Measurements from ENCODE around the gene ATXN2L.
A peak's percentile ranks its signal among the peaks of the same experiment; 100 is the strongest.
"Not testable (repeated sequence)": the region's sequence is repeated elsewhere in the genome, so short reads cannot be mapped to it uniquely, and the experiment has no call there.

The ATXN2L gene
- total RNA-seq, result 254 reads per million, percentile 94 among the genes with 10 or more reads in this experiment

GRCh38 chr16:28822520-28823290, at the start of gene ATXN2L:
TSS of gene ATXN2L (plus strand) at chr16:28822999. CDS start at chr16:28823260, 261 bp downstream.
- DNase-seq, result peak; percentile 89

GRCh38 chr16:28781697-28782096, 41.1 kb upstream of the ATXN2L start:
- DNase-seq, result not testable (repeated sequence)

GRCh38 chr16:28782357-28782756, 40.4 kb upstream of the ATXN2L start:
- DNase-seq, result not testable (repeated sequence)

- DNase-seq, result peak; percentile 72
Observed at GRCh38 chr16:28802235-28803019, 20.4 kb upstream of the ATXN2L start.

GRCh38 chr16:28807445-28808120, 15.2 kb upstream of the ATXN2L start:
- not testable (repeated sequence) for DNase-seq

GRCh38 chr16:28820016-28820415, 2.8 kb upstream of the ATXN2L start:
- no peak for DNase-seq

GRCh38 chr16:28820546-28820945, 2.3 kb upstream of the ATXN2L start:
- DNase-seq, result not testable (repeated sequence)

- no peak for DNase-seq
Observed at GRCh38 chr16:28821874-28822519, 802 bp upstream of the ATXN2L start.

GRCh38 chr16:28823291-28823872, 583 bp downstream of the ATXN2L start:
- peak; percentile 25 for DNase-seq

GRCh38 chr16:28823873-28824716, 1.3 kb downstream of the ATXN2L start:
- DNase-seq, result peak; percentile 96

- DNase-seq, result no peak
Observed at GRCh38 chr16:28824717-28824973, 1.8 kb downstream of the ATXN2L start.

GRCh38 chr16:28826141-28826540, 3.3 kb downstream of the ATXN2L start:
- no peak for DNase-seq

GRCh38 chr16:28829747-28830146, 6.9 kb downstream of the ATXN2L start:
- no peak for DNase-seq

GRCh38 chr16:28830531-28830930, 7.7 kb downstream of the ATXN2L start:
- DNase-seq, result no peak

GRCh38 chr16:28834349-28834748, 11.6 kb downstream of the ATXN2L start:
- DNase-seq, result no peak

- DNase-seq, result no peak
Observed at GRCh38 chr16:28834873-28835863, 12.4 kb downstream of the ATXN2L start.

- no peak for DNase-seq
Observed at GRCh38 chr16:28835864-28836760, 13.3 kb downstream of the ATXN2L start.

GRCh38 chr16:28836761-28837064, 13.9 kb downstream of the ATXN2L start:
- DNase-seq, result no peak

Data from effector CD4-positive, alpha-beta T cell (primary cell).